OCI-M1 (cell line): Measurements from ENCODE around the gene CERT1.
"Not testable (repeated sequence)": the region's sequence is repeated elsewhere in the genome, so short reads cannot be mapped to it uniquely, and the experiment has no call there.

ENCODE experiments used
- DNase-seq: peaks from one replicate; lab custom pipeline; 2025; lab: John Stamatoyannopoulos, UW

CERT1 gene

GRCh38 chr5:75511435-75512382, at the start of gene CERT1, which contains the start of gene POLK:
Gene CERT1, minus strand, starts transcription at chr5:75511629. Its CDS starts 422 bp downstream, at chr5:75511207.
Gene POLK, plus strand, starts transcription at chr5:75511891.
- peak; percentile 98 for DNase-seq

GRCh38 chr5:75560655-75561054, 49.2 kb upstream of the CERT1 start:
- not testable (repeated sequence) for DNase-seq

- no peak for DNase-seq
These were observed 47.7 kb upstream of the CERT1 start for GRCh38 chr5:75558981-75559632.

GRCh38 chr5:75558221-75558620, 46.8 kb upstream of the CERT1 start:
- no peak for DNase-seq

GRCh38 chr5:75553358-75553757, 41.9 kb upstream of the CERT1 start:
- no peak for DNase-seq

- DNase-seq, result no peak
These were observed 41.3 kb upstream of the CERT1 start for GRCh38 chr5:75552764-75553163.

GRCh38 chr5:75551471-75551870, 40.0 kb upstream of the CERT1 start:
- DNase-seq, result no peak

DNA sequence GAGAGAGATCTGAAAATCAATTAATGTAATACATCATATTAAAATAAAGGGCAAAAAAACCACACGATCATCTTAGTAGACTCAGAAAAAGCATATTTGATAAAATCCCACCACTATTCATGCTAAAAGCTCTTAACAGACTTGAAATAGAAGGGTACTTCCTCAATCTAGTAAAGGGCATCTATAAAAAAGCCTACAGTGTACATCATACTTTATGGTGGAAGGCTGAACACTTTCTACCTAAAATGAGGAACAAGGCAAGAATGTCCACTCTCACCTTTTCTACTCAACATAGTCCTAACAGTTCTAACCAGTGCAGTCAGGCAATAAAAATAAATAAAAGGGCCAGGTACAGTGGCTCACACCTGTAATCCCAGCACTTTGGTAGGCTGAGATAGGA, 39.2 kb upstream of the CERT1 start:
- peak; percentile 10 for DNase-seq

DNA sequence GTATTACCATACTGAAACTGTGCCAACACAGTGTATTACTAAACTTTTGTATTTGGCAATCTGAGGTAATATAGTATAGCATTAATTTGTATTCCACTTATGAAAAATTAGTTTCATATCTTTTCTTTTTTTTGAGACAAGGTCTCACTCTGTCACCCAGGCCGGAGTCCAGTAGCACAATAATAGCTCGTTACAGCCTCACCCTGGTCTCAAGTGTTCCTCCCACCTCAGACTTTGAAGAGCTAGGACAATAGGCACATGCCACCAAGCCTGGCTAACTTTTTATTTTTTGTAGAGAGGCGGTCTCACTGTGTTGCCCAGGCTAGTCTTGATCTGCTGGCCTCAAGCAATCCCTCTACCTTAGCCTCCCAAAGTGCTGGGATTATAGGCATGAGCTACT, 36.4 kb upstream of the CERT1 start:
- DNase-seq, result no peak

DNA sequence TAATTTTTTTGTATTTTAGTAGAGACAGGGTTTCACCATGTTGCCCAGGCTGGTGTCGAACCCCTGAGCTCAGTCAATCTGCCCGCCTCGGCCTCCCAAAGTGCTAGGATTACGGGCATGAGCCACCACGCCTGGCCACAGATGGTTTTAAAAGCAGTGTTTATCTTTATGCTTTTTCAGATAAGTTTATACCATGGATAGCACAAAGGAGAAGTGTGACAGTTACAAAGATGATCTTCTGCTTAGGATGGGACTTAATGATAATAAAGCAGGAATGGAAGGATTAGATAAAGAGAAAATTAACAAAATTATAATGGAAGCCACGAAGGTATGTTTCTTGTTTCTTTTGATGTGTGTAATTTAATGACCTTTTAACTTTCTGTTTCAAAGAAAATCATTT, 35.4 kb upstream of the CERT1 start:
- no peak for DNase-seq

GRCh38 chr5:75545131-75545530, 33.7 kb upstream of the CERT1 start:
- DNase-seq, result no peak

- DNase-seq, result no peak
These were observed 26.8 kb upstream of the CERT1 start for GRCh38 chr5:75538211-75538610.

DNA sequence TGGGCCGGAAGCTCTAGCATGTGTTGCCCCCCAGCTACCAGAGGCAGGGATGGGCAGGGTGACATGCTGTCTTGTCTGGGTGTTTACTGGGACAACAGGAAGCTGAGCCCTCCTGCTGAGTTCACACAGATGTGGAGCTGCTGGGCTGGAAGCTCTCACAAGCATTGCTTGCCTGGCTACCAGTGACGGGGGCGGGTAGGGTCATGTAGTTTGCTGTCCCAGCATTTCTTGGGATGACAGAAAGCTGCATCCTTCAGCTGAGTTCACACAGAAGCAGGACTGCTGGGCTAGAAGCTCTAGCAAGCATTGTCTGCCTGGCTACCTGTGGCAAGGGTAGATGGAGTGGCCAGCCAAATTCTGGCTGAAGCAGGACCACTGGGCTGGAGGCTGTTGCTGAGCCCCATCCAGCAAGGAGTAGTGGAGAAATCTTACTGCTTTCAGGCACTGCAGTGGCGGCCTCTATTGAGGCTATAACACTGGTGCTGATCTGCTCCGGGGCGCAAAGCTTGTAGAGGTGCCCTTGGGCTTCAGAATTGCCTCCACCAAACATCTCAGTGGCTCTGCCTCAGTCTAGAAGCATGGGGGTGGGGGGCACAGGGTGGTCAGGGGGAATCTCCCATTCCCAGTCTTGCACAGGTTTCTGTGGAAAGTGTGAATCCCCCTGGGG, 25.4 kb upstream of the CERT1 start:
- no peak for DNase-seq

DNA sequence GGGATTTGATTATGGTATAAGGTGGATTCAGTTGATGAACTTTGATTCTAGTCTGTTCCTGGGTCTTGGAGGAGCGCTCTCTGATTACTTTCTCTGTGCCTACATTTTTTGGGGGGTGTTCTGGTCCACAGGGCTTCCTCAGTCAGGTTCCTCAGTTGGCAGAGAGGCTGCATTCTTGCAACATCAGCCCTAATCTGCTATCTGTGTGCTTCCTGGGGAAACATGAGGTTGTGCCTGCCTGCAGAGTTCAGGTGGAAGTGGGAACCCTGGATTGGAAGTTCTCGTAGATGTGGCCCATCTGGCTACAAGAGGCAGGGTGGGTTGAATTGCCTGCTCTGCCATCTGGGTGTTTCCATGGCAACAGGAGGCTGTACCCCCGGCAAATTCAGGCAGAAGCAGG, 24.7 kb upstream of the CERT1 start:
- DNase-seq, result no peak

GRCh38 chr5:75534734-75535133, 23.3 kb upstream of the CERT1 start:
- DNase-seq, result no peak

- not testable (repeated sequence) for DNase-seq
These were observed 22.3 kb upstream of the CERT1 start for GRCh38 chr5:75533716-75534115.

GRCh38 chr5:75532190-75532589, 20.8 kb upstream of the CERT1 start:
- DNase-seq, result no peak

- no peak for DNase-seq
These were observed 17.8 kb upstream of the CERT1 start for GRCh38 chr5:75529185-75529584.

- no peak for DNase-seq
These were observed 14.6 kb upstream of the CERT1 start for GRCh38 chr5:75526070-75526469.

GRCh38 chr5:75525344-75525743, 13.9 kb upstream of the CERT1 start:
- no peak for DNase-seq

- DNase-seq, result no peak
These were observed 13.2 kb upstream of the CERT1 start for GRCh38 chr5:75524591-75524990.

DNA sequence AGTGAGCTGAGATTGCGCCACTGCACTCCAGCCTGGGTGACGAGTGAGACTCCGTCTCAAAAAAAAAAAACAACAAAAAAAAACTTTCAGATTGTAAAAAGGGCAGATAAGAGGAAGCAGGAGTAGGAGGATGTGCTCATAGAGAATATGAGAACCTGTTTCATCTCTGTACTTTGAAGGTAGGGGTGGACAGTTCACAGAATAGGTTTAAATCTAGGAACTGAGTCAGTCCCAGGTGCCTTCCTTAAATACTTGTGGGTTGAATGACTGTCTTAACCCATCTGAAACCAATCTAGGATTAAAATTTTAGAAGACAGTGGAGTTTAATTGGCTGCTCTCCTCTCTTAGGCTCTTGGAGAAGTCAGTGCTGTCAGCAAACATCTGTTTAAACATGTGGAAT, 12.6 kb upstream of the CERT1 start:
- DNase-seq, result no peak

GRCh38 chr5:75523275-75523674, 11.8 kb upstream of the CERT1 start:
- DNase-seq, result no peak
